Endothelial cell of umbilical vein (primary cell): ENCODE measurements around the gene MAP1B.

Experiments
- CTCF ChIP-seq, 2 donors: IDR thresholded peaks; 1 replicate in 1 of 2; 2 replicates in 1 of 2; pipeline ENCODE4 v1.5.1; 2011; ENCODE audit warnings: low read length in 2 of 2, mild to moderate bottlenecking in 2 of 2, moderate library complexity in 2 of 2, control low read depth in 1 of 2, inconsistent platforms in 1 of 2, low read depth in 1 of 2; ENCODE audit not compliant: insufficient read depth in 1 of 2; ENCODE audit errors: extremely low read depth in 1 of 2
- EZH2 ChIP-seq: IDR thresholded peaks from 2 replicates; pipeline ENCODE4 v1.6.1; 2012; ENCODE audit warnings: borderline replicate concordance, low read depth, mild to moderate bottlenecking, moderate library complexity, low read length, inconsistent platforms; ENCODE audit not compliant: severe bottlenecking
- JUN ChIP-seq: IDR thresholded peaks from 2 replicates; pipeline ENCODE4 v1.6.1; 2011; ENCODE audit warnings: borderline replicate concordance, low read depth; ENCODE audit not compliant: insufficient read length, insufficient read depth
- MAX ChIP-seq: IDR thresholded peaks from 2 replicates; pipeline ENCODE4 v1.6.1; 2011; ENCODE audit not compliant: insufficient read depth, insufficient read length
- POLR2A ChIP-seq: IDR thresholded peaks from 2 replicates; pipeline ENCODE4 v1.6.1; 2012; ENCODE audit warnings: low read depth, mild to moderate bottlenecking, control low read depth, low read length
- POLR2AphosphoS5 ChIP-seq: IDR thresholded peaks from 2 replicates; pipeline ENCODE4 v1.6.1; 2012; ENCODE audit warnings: low read depth, mild to moderate bottlenecking, control low read depth, low read length, moderate library complexity; ENCODE audit not compliant: insufficient read depth

GRCh38 chr5:72206994-72207393 lies 99.7 kb downstream of the MAP1B start:
- TF ChIP-seq CTCF (IDR thresholded peaks at IDR 0.05; ENCODE audit: extremely low read depth in 1 of 2, insufficient read depth in 1 of 2, low read depth in 1 of 2, low read length in 2 of 2), result no peak
- no peak for TF ChIP-seq JUN
- no peak for TF ChIP-seq POLR2A
- no peak for TF ChIP-seq MAX
- no peak for TF ChIP-seq POLR2AphosphoS5
- no peak for TF ChIP-seq EZH2
